ENCODE measurements around the gene MLLT1. TPM values are rescaled to one million over a fixed set of nuclear protein-coding genes. Genes with fewer than 3 reads are reported as not detected.

MLLT1 gene
- total and polyA plus RNA-seq, 11 donors = 17.8 to 45.9 (median 34.9) TPM

DNA sequence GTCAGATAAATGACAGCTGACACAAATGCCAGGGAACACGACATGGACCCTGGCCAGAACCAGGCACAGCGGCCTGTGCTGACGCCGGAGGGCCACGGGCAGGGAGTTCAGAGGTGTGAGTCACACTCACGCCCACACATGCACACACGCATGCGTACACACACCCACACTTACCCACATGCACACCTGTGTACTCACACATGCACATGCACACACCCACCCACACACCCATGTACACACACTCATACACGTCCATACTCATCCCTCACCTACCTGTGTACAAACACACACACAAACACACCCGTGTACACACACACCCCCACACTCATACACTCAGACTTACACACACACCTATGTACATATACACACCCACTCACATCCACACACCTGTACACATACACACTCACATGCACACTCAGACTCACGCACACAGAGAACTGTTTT, 40.4 kb downstream of the MLLT1 start:
- TF ChIP-seq CTCF (IDR thresholded peaks at IDR 0.05) (no peak), POLR2A (IDR thresholded peaks at IDR 0.05) (no peak)
- H3K9me3 ChIP-seq = no peaks in the 10 kb centered on the region
- WGBS, 4 donors = 45 to 62% (median 58%) methylated on average over 11 of the region's 11 CpGs
- peaks cover 18 to 98% (median 80%) of the 10 kb centered on the region in 12 donors for H3K4me1 ChIP-seq
- no peaks in the 10 kb centered on the region for H3K36me3 ChIP-seq
- ATAC-seq (peak in 2 of 4 donors; percentile 15 to 33), DNase-seq (peak in 1 of 5 donors; percentile 52)
- no peaks in the 10 kb centered on the region for H3K27me3 ChIP-seq
- H3K4me3 ChIP-seq = peak overlapping the region in 2 of 12 donors; percentile 5 to 21
- H3K27ac ChIP-seq = peak overlapping the region in 11 of 12 donors; percentile 47 to 92 (median 73)
- intact Hi-C loops (cut with DNase I) = loop anchor here in 3 of 10 donors (5.0 kb wide), 2 partner anchors 33 to 38 kb away; partner anchors contain the start of gene MLLT1 (in 1 of the 3)

- TF ChIP-seq POLR2A (IDR thresholded peaks at IDR 0.05) (no peak), CTCF (IDR thresholded peaks at IDR 0.05) (peak in 3 of 12 donors; percentile 3 to 8 (median 3))
- no peaks in the 10 kb centered on the region for H3K9me3 ChIP-seq
- intact Hi-C loops (cut with DNase I) = loop anchor here in 3 of 10 donors (5.0 kb wide), 2 partner anchors 34 to 39 kb away; partner anchors contain the start of gene MLLT1 (in 1 of the 3)
- peak in 3 of 4 donors; percentile 20 to 56 (median 47) for ATAC-seq
- H3K4me1 ChIP-seq = peaks cover 24 to 98% (median 81%) of the 10 kb centered on the region in 12 donors
- 43 to 59% (median 54%) methylated on average over 18 to 24 of the region's 24 CpGs for WGBS, 4 donors
- H3K4me3 ChIP-seq = peak overlapping the region in 7 of 12 donors; percentile 4 to 22 (median 12)
- H3K27me3 ChIP-seq = no peaks in the 10 kb centered on the region
- H3K27ac ChIP-seq = peak overlapping the region; percentile 47 to 92 (median 75)
- H3K36me3 ChIP-seq = no peaks in the 10 kb centered on the region
- peak in 4 of 5 donors; percentile 60 to 85 (median 64) for DNase-seq
Measured at GRCh38 chr19:6238643-6239281, 41.0 kb downstream of the MLLT1 start.

DNA sequence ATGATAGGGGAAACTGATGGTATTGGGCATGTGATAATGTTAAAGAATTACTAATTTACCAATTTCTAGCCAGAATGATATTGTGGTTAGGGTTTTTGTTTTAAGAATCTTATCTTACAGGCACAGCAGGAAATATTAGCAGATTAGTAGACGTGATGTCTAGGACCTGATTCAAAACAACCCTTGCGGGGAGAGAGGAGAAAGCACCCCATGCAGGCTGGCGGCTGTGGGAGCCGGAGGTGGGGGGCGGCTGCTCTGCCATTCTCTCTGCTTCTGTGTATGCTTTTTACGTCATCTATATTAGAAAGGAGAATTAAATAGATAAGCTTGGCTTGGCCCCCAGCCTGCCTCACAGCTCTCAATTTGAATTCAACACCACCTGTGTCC, 41.5 kb downstream of the MLLT1 start:
- peak in 2 of 5 donors; percentile 54 to 62 for DNase-seq
- no peaks in the 10 kb centered on the region for H3K9me3 ChIP-seq
- intact Hi-C loops (cut with DNase I) = loop anchor here in 3 of 10 donors (5.0 kb wide), 2 partner anchors 34 to 39 kb away; partner anchors contain the start of gene MLLT1 (in 1 of the 3)
- H3K4me1 ChIP-seq = peaks cover 29 to 98% (median 82%) of the 10 kb centered on the region in 12 donors
- 54 to 64% (median 58%) methylated on average over 6 of the region's 6 CpGs for WGBS, 4 donors
- no peaks in the 10 kb centered on the region for H3K36me3 ChIP-seq
- H3K27me3 ChIP-seq = no peaks in the 10 kb centered on the region
- H3K4me3 ChIP-seq = peak overlapping the region in 5 of 12 donors; percentile 4 to 22 (median 21)
- peak overlapping the region; percentile 47 to 92 (median 75) for H3K27ac ChIP-seq
- TF ChIP-seq POLR2A (IDR thresholded peaks at IDR 0.05) (no peak), CTCF (IDR thresholded peaks at IDR 0.05) (peak in 2 of 12 donors; percentile 8 to 29)
- ATAC-seq = peak in 2 of 4 donors; percentile 3 to 28

Data from heart left ventricle (tissue), 16 donors.